ENCODE results near the gene HSD17B3. TPM values are rescaled to one million over a fixed set of nuclear protein-coding genes. Genes with fewer than 3 reads are reported as not detected.

Gene HSD17B3
- total and polyA plus RNA-seq, 2 experiments from 2014 or later: not detected

DNA sequence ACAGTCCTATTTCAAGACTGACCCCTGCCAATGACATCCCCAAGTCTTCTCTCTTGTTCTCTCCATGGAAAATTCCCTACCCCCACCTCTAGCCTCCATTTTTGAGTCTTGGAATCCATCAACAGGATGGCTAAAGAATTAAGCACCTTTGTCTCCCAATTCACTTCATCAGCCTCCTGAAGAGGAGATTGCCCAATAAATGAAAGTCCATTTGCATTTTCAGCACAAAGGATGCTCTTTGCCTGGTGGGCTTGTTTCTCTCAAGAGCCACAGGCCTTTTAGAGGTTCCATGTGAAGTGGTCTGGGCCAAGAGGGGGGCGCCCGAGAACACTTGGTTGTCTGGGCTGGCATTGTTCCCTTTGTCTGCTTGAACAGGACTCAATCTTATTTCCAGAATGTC, 12.6 kb downstream of the HSD17B3 start:
- ATAC-seq (no peak), DNase-seq (ENCODE audit: low spot score) (peak; percentile 16)
- peaks cover 14% of the 10 kb centered on the region for H3K4me1 Mint-ChIP-seq
- H3K27me3 ChIP-seq (ENCODE audit: insufficient read depth): no peaks in the 10 kb centered on the region
- H3K4me3 ChIP-seq: no peak overlapping the region
- no peaks in the 10 kb centered on the region for H3K36me3 ChIP-seq (ENCODE audit: insufficient read depth)
- no peak for TF ChIP-seq EZH2 (IDR thresholded peaks at IDR 0.05; ENCODE audit: low read depth, unreplicated experiment)
- TF ChIP-seq, protein P1, sequence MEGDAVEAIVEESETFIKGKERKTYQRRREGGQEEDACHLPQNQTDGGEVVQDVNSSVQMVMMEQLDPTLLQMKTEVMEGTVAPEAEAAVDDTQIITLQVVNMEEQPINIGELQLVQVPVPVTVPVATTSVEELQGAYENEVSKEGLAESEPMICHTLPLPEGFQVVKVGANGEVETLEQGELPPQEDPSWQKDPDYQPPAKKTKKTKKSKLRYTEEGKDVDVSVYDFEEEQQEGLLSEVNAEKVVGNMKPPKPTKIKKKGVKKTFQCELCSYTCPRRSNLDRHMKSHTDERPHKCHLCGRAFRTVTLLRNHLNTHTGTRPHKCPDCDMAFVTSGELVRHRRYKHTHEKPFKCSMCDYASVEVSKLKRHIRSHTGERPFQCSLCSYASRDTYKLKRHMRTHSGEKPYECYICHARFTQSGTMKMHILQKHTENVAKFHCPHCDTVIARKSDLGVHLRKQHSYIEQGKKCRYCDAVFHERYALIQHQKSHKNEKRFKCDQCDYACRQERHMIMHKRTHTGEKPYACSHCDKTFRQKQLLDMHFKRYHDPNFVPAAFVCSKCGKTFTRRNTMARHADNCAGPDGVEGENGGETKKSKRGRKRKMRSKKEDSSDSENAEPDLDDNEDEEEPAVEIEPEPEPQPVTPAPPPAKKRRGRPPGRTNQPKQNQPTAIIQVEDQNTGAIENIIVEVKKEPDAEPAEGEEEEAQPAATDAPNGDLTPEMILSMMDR (conservative IDR thresholded peaks at IDR 0.05; ENCODE audit: low read depth in 2 of 2): no peak
- TF ChIP-seq POLR2AphosphoS5 (IDR thresholded peaks at IDR 0.05; ENCODE audit: low read depth): no peak
- TF ChIP-seq, protein P2, sequence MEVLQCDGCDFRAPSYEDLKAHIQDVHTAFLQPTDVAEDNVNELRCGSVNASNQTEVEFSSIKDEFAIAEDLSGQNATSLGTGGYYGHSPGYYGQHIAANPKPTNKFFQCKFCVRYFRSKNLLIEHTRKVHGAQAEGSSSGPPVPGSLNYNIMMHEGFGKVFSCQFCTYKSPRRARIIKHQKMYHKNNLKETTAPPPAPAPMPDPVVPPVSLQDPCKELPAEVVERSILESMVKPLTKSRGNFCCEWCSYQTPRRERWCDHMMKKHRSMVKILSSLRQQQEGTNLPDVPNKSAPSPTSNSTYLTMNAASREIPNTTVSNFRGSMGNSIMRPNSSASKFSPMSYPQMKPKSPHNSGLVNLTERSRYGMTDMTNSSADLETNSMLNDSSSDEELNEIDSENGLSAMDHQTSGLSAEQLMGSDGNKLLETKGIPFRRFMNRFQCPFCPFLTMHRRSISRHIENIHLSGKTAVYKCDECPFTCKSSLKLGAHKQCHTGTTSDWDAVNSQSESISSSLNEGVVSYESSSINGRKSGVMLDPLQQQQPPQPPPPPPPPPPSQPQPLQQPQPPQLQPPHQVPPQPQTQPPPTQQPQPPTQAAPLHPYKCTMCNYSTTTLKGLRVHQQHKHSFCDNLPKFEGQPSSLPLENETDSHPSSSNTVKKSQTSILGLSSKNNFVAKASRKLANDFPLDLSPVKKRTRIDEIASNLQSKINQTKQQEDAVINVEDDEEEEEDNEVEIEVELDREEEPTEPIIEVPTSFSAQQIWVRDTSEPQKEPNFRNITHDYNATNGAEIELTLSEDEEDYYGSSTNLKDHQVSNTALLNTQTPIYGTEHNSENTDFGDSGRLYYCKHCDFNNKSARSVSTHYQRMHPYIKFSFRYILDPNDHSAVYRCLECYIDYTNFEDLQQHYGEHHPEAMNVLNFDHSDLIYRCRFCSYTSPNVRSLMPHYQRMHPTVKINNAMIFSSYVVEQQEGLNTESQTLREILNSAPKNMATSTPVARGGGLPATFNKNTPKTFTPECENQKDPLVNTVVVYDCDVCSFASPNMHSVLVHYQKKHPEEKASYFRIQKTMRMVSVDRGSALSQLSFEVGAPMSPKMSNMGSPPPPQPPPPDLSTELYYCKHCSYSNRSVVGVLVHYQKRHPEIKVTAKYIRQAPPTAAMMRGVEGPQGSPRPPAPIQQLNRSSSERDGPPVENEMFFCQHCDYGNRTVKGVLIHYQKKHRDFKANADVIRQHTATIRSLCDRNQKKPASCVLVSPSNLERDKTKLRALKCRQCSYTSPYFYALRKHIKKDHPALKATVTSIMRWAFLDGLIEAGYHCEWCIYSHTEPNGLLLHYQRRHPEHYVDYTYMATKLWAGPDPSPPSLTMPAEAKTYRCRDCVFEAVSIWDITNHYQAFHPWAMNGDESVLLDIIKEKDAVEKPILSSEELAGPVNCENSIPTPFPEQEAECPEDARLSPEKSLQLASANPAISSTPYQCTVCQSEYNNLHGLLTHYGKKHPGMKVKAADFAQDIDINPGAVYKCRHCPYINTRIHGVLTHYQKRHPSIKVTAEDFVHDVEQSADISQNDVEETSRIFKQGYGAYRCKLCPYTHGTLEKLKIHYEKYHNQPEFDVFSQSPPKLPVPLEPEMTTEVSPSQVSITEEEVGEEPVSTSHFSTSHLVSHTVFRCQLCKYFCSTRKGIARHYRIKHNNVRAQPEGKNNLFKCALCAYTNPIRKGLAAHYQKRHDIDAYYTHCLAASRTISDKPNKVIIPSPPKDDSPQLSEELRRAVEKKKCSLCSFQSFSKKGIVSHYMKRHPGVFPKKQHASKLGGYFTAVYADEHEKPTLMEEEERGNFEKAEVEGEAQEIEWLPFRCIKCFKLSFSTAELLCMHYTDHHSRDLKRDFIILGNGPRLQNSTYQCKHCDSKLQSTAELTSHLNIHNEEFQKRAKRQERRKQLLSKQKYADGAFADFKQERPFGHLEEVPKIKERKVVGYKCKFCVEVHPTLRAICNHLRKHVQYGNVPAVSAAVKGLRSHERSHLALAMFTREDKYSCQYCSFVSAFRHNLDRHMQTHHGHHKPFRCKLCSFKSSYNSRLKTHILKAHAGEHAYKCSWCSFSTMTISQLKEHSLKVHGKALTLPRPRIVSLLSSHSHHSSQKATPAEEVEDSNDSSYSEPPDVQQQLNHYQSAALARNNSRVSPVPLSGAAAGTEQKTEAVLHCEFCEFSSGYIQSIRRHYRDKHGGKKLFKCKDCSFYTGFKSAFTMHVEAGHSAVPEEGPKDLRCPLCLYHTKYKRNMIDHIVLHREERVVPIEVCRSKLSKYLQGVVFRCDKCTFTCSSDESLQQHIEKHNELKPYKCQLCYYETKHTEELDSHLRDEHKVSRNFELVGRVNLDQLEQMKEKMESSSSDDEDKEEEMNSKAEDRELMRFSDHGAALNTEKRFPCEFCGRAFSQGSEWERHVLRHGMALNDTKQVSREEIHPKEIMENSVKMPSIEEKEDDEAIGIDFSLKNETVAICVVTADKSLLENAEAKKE (CRISPR knock-in tag; IDR thresholded peaks at IDR 0.05): no peak
- no peak for TF ChIP-seq EZH2phosphoT487 (IDR thresholded peaks at IDR 0.05; ENCODE audit: unreplicated experiment)
- TF ChIP-seq, protein P3, sequence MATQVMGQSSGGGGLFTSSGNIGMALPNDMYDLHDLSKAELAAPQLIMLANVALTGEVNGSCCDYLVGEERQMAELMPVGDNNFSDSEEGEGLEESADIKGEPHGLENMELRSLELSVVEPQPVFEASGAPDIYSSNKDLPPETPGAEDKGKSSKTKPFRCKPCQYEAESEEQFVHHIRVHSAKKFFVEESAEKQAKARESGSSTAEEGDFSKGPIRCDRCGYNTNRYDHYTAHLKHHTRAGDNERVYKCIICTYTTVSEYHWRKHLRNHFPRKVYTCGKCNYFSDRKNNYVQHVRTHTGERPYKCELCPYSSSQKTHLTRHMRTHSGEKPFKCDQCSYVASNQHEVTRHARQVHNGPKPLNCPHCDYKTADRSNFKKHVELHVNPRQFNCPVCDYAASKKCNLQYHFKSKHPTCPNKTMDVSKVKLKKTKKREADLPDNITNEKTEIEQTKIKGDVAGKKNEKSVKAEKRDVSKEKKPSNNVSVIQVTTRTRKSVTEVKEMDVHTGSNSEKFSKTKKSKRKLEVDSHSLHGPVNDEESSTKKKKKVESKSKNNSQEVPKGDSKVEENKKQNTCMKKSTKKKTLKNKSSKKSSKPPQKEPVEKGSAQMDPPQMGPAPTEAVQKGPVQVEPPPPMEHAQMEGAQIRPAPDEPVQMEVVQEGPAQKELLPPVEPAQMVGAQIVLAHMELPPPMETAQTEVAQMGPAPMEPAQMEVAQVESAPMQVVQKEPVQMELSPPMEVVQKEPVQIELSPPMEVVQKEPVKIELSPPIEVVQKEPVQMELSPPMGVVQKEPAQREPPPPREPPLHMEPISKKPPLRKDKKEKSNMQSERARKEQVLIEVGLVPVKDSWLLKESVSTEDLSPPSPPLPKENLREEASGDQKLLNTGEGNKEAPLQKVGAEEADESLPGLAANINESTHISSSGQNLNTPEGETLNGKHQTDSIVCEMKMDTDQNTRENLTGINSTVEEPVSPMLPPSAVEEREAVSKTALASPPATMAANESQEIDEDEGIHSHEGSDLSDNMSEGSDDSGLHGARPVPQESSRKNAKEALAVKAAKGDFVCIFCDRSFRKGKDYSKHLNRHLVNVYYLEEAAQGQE (IDR thresholded peaks at IDR 0.05; ENCODE audit: unreplicated experiment): no peak
- no peak for TF ChIP-seq NANOG (IDR thresholded peaks at IDR 0.05; ENCODE audit: borderline replicate concordance)
- TF ChIP-seq ZNF331 (CRISPR knock-in tag; IDR thresholded peaks at IDR 0.05; ENCODE audit: low read depth): no peak
- TF ChIP-seq CREB1 (CRISPR knock-in tag; IDR thresholded peaks at IDR 0.05; ENCODE audit: low read depth): no peak
- TF ChIP-seq JUNB (IDR thresholded peaks at IDR 0.05; ENCODE audit: unreplicated experiment): no peak
- TF ChIP-seq ZNF114 (CRISPR knock-in tag; IDR thresholded peaks at IDR 0.05): no peak
- TF ChIP-seq, protein P4, sequence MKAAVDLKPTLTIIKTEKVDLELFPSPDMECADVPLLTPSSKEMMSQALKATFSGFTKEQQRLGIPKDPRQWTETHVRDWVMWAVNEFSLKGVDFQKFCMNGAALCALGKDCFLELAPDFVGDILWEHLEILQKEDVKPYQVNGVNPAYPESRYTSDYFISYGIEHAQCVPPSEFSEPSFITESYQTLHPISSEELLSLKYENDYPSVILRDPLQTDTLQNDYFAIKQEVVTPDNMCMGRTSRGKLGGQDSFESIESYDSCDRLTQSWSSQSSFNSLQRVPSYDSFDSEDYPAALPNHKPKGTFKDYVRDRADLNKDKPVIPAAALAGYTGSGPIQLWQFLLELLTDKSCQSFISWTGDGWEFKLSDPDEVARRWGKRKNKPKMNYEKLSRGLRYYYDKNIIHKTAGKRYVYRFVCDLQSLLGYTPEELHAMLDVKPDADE (IDR thresholded peaks at IDR 0.05): no peak
- TF ChIP-seq STAT1 (IDR thresholded peaks at IDR 0.05; ENCODE audit: unreplicated experiment): no peak
- H3K9me2 ChIP-seq (ENCODE audit: insufficient read depth): peaks cover 10% of the 10 kb centered on the region; the same call in 1 of the 2 replicates
- no peaks in the 10 kb centered on the region for H3F3A ChIP-seq (replicated peaks; ENCODE audit: low read depth)
- peak overlapping the region; percentile 91 for H2AFZ ChIP-seq
- H3K4me1 ChIP-seq (ENCODE audit: insufficient read depth): peaks cover 19% of the 10 kb centered on the region
- peaks cover 27% of the 10 kb centered on the region for H3K9me3 Mint-ChIP-seq
- no peak overlapping the region for H3K27ac Mint-ChIP-seq
- no peak overlapping the region for H3K27ac ChIP-seq (ENCODE audit: low read depth)
- no peaks in the 10 kb centered on the region for H4K20me1 ChIP-seq (replicated peaks; ENCODE audit: insufficient read depth)
- peaks cover 7% of the 10 kb centered on the region for H3K27me3 Mint-ChIP-seq (ENCODE audit: insufficient read depth, low read depth, poor library complexity)
- H3K36me3 Mint-ChIP-seq (ENCODE audit: low read depth): peaks cover 18% of the 10 kb centered on the region
- H3K4me3 Mint-ChIP-seq: no peak overlapping the region
- peak overlapping the region; percentile 56; the same call in 1 of the 2 replicates for H3K4me2 ChIP-seq
- H3K79me2 ChIP-seq (replicated peaks; ENCODE audit: insufficient read depth): no peaks in the 10 kb centered on the region

Measured in GM23338 (cell line).